ENCODE measurements around the gene NCOA7.

NCOA7 gene

DNA sequence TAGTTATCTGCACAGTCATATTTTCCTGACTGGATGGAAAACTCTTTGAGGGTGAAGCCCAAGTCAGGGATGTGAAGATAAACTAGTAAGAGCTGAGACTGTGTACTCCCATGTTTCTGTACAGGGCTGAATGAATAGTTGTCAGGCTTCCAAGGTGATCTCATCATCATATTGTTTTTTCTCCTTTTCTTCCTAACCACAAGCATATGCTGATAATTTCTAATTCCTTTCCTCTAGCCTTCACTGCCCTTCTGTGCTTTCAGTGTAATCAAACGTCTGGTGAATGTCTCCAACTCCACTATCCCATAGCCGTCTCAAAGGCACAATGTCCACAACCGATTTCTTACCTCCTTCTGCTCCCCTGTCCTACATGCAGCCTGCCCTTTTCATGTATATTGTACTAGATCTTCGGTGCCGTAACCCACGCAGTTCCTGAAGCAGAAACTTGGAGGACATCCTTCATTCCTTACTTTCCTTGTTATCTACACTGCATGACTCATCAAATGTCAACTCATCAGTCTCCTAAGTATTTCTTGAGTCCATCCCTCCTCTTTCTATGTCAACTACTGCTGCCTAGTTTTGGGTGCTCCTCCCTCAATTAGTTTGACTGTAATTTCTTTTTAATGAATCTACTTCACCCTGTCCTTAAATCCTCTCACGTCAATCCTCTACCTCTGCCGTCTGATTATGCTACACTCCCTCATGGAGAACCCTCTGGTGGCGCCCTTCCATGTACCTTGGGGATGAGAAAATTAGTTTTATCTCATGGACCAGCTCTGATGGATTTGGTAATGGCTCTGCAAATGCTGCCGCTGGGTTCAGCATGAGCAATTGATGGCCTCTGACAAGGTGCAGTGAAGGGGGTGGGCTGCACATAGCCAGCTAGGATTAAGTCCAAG lies 21.9 kb downstream of the NCOA7 start:
- DNase-seq: peak; percentile 97

DNA sequence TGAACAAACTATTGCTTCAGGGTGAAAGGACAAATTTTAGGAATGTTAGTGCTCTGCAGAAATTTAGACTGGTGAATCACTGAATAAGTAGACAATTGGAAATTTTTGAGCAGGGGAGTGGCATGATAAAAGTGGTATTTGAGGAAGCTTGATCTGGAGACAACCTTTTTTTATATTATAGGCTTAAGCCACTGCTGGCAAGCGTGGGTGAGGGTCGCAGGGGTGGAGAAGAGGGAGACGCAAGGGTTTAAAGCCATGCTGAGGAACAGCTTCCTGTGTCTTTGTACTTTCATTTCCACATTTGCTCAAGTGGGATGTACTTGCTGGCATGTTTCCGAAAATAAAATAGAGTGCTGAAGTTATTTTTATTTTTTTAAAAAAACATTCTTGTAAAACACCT lies 23.7 kb downstream of the NCOA7 start:
- no peak for DNase-seq

DNA sequence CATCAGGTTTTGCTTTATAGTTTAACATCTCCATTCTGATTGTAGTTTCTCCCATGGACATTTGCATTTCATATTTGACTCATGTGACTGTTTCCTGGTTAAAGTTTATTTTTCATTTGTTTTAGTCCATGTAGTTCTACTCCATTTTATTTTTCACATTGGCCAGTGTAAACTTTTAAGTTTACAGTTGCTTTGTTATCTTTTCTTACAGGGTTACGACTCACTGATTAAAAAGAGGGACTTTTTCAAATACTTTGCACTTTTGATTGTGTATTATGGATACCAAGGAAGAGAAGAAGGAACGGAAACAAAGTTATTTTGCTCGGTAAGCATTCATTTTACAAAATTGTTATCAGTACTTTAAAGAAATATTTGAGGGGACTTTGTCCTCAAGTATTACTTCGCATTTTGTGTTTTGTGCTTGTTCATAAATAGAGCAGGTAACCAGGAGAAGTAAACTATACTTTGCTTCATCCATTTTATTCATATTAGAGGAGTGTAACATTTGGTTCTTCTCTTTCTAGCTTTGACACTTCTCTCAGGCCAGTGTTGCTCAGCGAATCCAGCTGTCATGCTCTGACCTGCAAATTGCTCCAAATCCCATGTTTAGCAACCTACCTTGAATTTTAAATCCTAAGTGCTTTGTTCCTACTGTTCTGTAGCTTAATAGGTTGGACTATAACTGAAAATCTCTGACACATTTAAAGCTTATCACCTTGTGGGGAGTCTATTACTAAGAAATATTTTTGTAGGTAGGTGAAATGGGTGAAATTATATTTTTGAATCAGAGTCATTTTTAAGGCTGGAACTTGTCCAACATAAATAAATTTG lies 24.5 kb downstream of the NCOA7 start:
- DNase-seq: no peak

DNA sequence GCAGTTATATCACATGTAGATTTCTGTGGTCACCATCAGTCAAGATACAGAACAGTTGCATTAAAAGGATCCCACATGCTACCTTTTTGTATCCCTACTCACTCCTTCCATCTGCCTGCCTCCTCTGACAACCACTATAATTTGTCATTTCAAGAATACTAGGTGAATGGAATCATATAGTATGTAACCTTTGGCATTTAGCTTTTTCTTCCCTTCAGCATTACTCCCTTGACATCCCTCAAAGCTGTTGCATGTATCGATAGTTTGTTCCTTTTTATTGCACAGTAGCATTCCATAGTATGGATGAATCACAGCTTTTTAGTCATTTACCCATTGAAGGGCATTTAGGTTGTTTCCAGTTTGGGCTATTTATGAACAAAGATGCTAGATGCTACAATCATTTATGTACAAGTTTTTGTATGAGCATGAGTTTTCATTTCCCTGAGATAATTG lies 26.1 kb downstream of the NCOA7 start:
- DNase-seq: no peak

DNA sequence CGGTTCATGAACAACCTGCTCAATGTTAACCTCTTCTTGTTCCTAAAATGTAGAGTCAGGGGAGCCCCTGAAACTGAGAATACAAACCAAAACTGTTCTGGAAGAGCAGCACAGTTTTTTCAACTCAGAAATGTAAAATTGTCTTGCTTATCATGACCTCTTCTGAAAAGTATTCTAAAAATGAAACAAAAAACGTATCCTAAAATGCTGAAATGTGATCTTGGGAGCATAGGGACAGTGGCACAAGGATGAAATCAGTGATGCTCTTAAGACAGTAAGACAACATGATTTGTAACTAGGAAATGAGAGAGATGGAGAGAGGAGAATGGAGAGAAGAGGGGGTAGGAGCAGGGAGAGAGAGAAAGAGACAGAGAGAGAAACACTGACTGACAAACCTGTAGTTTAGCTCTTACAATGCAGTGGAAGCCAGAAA lies 27.5 kb downstream of the NCOA7 start:
- peak; percentile 62 for DNase-seq

DNA sequence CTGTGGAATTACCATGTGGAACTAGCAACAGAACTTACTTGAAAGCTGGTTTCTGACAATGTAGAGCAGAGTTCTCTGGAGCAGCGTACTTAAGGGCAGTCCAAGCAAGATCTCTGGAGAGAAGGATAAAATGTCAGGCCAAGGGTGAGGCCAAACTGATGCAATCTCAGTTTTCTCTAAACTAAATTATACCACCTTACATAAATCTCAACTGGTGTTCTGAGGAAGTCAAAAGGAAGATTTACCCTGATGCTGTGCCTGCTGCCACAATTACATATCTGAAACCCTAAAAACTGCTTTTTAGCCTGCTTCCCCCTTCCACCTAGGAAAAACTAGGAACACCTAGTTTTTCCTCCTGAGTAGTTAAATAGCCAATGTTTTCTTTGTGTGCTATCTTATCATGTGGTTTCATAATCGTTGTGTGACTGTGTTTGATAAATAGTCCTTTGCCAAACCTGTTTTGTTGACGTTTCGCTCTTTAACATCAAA lies 28.1 kb downstream of the NCOA7 start:
- no peak for DNase-seq

DNA sequence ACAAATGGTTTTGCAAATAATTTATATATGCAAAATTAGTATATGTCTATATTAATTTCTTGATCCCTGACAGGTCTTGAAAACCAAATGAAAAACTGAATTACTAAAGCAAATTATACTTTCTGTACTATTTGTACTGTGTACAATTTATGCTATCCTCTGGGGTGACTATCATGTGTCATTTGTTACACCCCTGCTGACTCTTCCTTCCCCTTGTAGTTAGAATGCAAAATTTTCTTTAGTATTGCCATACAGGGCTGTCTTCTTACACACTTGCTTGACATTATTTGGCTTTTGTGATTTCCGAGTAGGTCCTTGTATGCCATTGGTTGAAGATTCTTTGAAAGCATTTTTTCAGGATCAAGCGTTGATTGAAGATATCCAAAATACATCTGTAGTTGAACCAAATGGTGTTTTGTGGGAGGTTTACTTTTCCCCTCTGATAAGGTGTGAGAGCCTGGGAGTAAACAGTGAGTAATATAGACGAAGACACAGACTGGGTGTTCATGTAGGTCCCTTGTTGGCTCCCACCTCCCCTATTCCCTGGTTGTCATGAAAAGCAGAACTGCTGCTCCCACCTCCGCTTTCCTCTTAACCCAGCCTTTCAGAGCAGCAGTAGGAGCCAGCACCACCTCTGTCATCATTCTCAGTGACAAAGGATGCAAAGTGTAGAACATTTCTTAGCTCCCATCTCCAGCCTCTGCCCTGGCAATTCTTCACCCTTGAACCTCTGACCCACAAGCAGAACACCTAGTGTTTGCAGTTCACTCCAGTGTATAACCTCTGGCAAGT lies 29.0 kb downstream of the NCOA7 start:
- DNase-seq: no peak

DNA sequence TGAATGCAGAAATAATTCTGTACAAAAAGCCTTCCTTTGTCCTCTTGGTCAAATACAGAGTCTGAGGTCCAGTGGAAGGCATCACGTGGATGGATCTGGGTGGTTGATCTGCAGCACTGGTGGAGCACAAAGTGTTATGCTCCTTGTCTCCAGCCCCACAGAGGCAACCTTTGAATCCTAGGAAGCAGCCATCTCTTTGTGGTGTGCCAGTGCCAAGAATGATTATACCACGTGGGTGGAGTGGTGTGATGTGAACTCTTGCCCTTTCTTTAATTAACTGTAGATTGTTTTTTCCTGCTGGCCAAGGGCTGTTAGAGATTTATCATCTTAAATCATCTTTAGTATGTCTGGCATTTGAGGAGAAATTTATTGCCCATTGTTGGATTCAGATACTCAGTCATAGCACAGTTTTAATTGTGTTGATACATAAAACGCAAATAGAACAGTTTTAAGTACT lies 31.1 kb downstream of the NCOA7 start:
- no peak for DNase-seq

DNA sequence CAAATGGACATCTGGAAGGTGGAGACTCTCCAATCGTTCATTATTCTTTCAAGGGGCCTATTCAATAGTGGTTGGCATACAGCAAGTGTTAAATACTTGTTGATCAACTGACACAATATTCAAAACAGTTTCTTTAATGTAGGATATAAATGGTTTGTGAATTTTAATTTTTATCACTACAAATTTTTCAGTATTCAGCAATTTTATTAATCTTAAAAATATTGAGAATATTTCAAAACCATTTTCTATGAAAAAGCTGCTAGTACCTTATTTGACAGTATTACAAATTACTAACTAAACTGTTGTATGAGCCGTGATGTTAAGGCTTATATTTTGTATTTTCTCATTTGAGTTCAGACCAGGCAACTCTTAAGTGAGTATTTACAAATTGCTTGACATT lies 32.4 kb downstream of the NCOA7 start:
- no peak for DNase-seq

DNA sequence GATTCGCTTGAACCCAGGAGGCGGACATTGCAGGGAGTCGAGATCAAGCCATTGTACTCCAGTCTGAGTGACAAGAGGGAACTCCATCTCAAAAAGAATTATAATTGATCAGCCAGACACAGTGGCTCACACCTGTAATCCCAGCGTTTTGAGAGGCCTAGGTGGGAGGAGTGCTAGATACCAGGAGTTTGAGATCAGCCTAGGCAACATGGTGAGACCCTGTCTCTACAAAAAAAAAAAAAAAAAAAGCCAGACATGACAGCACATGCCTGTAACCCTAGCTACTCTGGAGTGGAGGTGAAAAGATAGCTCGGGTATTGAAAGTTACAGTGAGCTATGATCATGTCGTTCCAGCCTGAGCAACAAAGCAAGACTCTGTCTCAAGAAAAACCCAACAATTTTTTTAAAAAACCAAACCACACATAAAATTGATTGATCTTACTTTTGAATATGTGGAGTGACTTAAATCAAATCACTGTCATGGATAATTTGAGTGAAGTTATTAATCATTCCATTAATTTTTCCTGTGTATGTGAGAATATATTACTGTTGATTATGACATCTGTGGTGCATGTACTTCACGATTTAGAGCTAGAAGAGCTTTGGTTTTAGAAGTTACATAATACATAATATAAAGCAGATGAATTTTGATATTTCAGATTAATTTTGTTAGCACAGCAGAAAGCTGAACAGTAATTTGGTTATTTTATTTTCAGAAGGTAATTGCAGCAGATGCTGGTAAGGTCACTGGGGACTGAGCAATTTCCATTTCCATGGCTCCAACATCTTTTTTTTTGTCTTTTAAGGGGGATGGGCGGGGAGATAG lies 34.4 kb downstream of the NCOA7 start:
- no peak for DNase-seq

DNA sequence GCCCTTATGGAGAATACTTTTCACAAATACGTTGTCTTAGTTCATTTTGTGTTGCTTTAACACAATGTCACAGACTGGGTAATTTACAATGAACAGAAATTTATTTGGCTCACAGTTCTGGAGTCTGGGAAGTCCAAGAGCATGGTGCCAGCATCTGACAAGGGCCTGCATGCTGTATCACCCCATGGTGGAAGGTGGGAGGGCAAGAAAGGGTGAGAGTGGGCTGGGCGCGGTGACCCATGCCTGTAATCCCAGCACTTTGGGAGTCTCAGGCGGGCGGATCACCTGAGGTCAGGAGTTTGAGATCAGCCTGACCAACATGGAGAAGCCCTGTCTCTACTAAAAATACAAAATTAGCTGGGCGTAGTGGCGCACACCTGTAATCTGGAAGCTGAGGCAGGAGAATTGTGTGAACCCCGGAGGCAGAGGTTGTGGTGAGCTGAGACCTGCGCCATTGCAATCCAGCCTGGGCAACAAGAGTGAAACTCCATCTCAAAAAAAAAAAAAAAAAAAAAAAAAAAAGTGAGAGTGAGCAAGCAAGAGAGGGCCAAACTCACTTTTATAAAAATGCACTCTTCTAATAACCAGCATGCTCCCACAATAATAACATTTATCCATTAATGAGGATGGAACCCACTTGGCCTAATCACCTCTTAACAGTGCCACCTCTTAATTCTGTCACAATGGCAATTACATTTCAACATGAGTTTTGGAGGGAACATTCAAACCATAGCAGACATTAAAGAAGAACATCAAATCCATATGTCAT lies 36.1 kb downstream of the NCOA7 start:
- no peak for DNase-seq

DNA sequence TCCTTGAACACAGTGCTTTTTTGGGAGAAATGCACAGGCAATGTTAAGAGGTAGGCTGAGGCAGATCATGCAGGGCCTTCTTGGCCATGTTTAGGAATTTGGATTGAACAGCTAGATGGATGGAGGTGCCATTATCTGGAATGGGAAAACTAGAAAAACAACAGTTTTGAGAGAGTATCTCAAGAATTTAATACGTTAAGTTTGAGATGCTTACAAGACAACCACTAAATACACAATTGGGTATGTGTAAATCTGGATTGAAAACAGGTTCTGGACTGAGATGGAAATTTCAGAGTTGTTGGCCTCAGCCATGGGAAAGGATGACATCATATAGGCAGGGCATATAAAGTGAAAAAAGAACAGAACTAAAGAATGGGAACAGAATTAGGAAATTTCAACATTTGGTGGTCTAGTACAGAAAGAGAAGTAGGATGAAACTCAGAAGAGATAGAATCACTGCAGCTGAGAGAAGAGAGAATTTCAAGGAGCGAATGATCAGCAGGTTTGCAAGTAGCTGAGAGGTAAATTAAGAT lies 37.1 kb downstream of the NCOA7 start:
- no peak for DNase-seq

DNA sequence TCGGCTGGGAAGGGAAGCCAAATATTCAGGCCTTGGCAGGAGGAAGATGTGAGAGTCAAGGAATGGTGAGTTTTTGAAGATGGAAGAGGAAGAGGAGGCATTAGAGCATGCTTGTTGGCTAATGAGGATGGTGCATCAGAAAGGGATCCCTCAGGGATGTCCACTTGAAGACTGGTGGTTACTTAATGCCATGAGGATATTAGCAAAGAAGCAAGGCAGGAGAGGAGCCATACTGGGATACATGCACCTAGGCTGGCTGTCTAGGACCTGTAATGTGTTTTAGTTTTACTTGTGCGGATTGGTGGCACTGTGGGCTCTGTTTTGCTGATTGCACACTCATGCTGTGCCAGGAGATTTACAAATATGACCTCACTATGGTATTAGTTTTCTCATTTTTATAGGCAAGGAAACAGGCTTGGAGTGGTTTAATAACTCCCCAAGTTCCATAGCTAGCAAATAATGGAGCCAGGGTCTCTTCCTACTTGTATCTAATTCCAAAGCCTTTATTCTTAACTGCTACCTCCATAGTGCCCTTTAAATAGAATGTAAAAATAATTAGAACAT lies 37.8 kb downstream of the NCOA7 start:
- DNase-seq: no peak

DNA sequence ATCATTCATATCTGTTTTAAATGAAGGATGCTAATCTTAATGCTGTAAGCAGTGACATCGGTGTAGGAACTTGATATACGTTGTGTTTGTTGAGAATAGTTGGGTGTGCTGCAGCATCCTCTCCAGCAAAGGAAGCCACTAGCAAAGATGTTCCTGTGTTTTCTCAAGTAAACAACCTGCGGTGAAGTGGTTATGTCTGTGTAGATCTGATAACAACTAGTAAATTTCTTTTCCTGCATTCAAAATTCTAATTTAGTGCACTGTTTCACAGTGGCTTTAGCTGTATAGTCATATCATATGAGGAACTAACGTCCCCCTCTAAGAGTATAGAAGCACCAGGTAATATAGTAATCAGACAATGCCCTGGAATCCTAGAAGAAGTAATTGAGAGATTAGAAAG lies 38.7 kb downstream of the NCOA7 start:
- DNase-seq: no peak

DNA sequence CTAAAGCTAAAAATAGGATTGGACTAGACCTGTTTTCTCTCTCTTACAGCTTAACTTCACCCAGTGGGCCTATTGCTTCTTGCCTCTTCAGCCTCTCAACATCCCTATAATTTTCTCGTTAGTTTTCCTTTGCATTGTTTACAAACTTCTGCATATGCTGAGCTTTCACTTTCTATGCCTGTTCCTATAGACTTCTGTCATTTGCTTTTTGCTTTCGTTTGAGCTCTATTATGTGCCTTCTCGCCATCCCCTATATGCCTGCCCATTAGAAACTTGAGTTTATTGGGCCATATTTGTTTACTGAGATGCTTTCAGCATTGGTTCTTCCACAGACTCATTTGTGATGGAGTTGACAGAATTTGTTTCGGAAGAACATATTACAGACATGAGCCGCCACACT lies 40.9 kb downstream of the NCOA7 start:
- DNase-seq: no peak

DNA sequence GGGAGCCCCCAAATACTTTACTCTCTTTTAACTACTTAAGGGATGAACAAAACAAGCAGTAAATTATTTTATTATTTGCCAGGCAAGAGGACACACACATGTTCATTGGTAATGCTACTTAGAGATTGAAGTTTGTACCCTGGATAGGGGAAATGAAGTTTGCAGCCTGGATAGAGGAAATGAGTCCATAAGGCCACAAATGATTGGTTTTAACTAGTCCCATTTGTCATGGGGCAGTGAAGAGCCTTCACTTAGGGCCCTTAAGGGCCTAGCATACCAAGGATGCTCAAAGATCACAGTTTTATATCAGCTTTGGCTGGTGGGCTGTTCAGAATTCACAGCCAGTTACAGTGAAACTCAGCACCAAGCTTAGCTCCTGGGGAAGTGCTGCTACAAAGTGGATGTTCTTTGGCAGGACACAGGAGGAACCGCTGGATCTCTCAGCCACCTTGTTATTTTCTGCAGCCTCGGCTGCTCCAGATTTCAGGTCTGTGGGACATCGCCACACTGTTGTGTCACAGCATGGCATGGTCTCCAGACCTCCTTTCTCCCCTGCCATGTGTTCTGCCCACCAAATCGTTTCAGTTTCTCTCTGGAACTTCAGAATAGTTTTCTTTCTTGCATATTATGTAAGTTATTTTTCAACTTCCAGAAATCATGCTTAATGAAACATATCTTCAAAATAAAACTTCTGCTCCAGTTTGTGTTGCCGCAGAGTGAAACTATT lies 41.8 kb downstream of the NCOA7 start:
- DNase-seq: no peak

DNA sequence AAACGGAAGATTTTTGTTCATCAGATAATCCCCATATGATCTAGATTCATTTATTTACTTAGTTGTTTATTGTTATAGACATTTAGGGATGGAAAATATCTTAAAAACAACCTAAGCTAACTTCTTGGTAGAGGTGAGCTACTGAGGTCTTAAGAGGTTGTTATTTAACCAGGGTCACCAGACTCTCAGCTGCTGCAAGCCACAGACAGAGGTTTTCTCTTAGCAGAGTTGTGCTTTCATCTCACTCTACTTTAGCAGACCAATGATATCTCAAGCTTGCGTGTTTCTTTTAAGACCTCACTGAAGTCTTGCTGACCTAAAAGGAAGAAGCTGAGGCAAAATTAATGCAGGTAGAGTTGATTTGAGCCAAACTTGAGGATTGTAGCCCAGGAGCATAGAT lies 43.6 kb downstream of the NCOA7 start:
- DNase-seq: no peak

DNA sequence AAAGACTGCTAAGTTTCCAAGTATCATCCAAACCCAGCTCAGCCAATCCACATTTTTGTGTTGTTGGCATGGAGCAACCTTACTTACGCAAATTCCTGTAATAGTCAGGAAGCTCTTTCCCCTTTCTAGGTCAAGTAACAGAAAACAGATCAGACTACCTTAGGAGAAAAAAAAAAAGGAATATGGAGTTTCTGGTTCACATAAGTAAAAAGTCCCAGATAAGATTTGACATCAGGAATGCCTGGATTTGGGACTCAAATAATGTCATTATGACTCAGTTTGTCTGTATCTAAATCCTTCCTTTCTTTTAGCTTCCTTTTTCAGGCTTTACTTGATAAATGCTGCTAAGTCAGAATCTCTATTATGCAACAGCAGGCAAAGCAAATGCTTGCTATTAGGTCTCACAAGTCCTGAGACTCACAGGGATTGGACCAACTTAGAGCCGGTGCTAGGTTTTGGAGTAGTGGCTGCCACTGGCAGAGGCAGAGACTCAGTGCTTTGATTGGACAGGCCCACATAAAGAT lies 44.5 kb downstream of the NCOA7 start:
- DNase-seq: peak; percentile 31

DNA sequence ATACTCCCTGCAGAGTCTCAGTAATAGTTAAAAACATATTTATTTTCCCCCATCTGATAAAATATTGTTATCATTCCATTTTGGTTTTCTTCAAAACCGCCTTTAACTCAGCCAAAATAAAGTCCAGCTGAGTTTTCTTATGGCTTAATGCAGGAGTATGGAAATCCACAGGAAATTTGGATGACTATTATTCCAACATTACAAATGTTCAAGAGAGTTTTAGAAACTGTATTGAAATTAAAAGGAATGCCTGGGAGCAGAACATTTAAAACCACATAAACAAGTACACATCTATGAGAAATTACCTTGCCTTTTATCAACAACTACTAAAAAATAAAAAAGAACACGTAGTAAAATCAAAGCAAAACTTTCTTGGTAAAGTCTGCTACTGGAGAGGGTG lies 45.7 kb downstream of the NCOA7 start:
- no peak for DNase-seq
